ENCODE results near the gene PPIB.

The PPIB gene

GRCh38 chr15:64162869-64163658 is at the start of gene PPIB:
PPIB (minus strand) TSS chr15:64163022; CDS start chr15:64162986, 36 bp downstream.
- TF ChIP-seq, protein P1, sequence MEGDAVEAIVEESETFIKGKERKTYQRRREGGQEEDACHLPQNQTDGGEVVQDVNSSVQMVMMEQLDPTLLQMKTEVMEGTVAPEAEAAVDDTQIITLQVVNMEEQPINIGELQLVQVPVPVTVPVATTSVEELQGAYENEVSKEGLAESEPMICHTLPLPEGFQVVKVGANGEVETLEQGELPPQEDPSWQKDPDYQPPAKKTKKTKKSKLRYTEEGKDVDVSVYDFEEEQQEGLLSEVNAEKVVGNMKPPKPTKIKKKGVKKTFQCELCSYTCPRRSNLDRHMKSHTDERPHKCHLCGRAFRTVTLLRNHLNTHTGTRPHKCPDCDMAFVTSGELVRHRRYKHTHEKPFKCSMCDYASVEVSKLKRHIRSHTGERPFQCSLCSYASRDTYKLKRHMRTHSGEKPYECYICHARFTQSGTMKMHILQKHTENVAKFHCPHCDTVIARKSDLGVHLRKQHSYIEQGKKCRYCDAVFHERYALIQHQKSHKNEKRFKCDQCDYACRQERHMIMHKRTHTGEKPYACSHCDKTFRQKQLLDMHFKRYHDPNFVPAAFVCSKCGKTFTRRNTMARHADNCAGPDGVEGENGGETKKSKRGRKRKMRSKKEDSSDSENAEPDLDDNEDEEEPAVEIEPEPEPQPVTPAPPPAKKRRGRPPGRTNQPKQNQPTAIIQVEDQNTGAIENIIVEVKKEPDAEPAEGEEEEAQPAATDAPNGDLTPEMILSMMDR (IDR thresholded peaks at IDR 0.05), result peak; percentile 60

- TF ChIP-seq, protein P1 (IDR thresholded peaks at IDR 0.05), result no peak
Observed at GRCh38 chr15:64211696-64212095, 48.9 kb upstream of the PPIB start.

DNA sequence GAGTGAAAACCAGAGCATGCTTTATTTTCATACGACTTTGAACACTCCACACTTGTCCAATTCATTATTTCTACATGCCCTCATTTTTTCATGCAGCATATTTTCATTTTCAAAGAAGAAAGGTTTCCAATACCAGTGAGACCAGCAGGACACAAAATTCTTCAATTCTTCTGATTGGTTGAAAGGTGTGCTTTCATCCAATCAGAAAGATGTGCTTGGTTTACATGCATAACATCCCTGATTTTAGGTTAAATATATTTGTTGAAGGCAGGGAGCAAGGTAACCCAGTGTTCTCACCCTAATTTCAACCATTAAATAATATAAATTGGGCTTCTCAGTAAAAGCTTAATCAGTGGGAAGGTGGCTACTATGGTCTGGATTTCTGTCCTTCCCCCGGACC is 47.5 kb upstream of the PPIB start:
- TF ChIP-seq, protein P1 (IDR thresholded peaks at IDR 0.05), result no peak

- TF ChIP-seq, protein P1 (IDR thresholded peaks at IDR 0.05), result peak; percentile 56
Observed at GRCh38 chr15:64209680-64210334, 47.0 kb upstream of the PPIB start.

DNA sequence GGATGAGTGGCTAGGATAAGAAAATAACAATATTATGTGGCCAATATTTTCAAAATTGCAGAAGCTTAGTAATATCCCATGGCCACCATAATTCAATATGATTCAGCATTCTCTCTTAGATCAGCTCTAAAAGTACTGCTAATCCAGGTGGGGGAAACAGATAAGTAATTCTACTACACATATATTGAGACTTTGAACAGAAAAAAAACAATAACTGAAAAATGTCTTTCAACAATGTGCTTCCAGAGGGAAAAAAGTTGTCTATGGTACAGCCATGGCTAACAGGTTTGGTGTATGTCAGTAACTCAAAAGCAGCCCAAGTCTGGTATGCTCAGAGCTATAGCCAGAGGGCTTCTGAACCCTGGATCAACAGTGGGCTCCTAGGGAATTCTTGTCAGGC is 42.4 kb upstream of the PPIB start:
- TF ChIP-seq, protein P1 (IDR thresholded peaks at IDR 0.05), result no peak

GRCh38 chr15:64197425-64197824 is 34.6 kb upstream of the PPIB start:
- TF ChIP-seq, protein P1 (IDR thresholded peaks at IDR 0.05), result no peak

GRCh38 chr15:64193971-64194370 is 31.1 kb upstream of the PPIB start:
- TF ChIP-seq, protein P1 (IDR thresholded peaks at IDR 0.05), result no peak

Measured in LNCAP (cell line).